MM.1S (cell line): ENCODE results near the gene CBX3.

Source experiments
- CTCF ChIP-seq: fragments of 300-600 bp; sonication (generic); IDR thresholded peaks from 2 replicates; pipeline ENCODE4 v1.5.1; 2016; ENCODE audit warnings: antibody characterized with exemption, low read length, mixed read lengths
- EZH2 ChIP-seq: fragments of 300-600 bp; sonication (generic); optimal IDR thresholded peaks from 2 replicates; pipeline ENCODE3; 2017; ENCODE audit warnings: low read depth, mild to moderate bottlenecking, antibody characterized with exemption, low read length, mixed read lengths
- EZH2phosphoT487 ChIP-seq: fragments of 300-600 bp; sonication (generic); IDR thresholded peaks from 2 replicates; pipeline ENCODE4 v1.6.1; 2018; ENCODE audit warnings: antibody characterized with exemption, low read length

- TF ChIP-seq EZH2phosphoT487, result no peak
- TF ChIP-seq EZH2, result no peak
- no peak for TF ChIP-seq CTCF
Measured at GRCh38 chr7:26250239-26250638, 48.7 kb downstream of the CBX3 start.
